GM18499 (cell line): ENCODE data around the gene ELMO1.

ENCODE experiments used
- ATAC-seq: cut with Tn5 transposase; IDR thresholded peaks from one replicate; pipeline ENCODE4 v1.9.1; 2021; ENCODE audit warnings: moderate number of reproducible peaks; ENCODE audit not compliant: insufficient read depth, unreplicated experiment

Gene ELMO1

GRCh38 chr7:36881233-36881874, 567.3 kb downstream of the ELMO1 start:
- no peak for ATAC-seq

- ATAC-seq, result no peak
These were observed 568.6 kb downstream of the ELMO1 start for GRCh38 chr7:36880108-36880507.

- no peak for ATAC-seq
These were observed 569.6 kb downstream of the ELMO1 start for GRCh38 chr7:36879021-36879420.

- ATAC-seq, result no peak
These were observed 570.4 kb downstream of the ELMO1 start for GRCh38 chr7:36878288-36878687.

DNA sequence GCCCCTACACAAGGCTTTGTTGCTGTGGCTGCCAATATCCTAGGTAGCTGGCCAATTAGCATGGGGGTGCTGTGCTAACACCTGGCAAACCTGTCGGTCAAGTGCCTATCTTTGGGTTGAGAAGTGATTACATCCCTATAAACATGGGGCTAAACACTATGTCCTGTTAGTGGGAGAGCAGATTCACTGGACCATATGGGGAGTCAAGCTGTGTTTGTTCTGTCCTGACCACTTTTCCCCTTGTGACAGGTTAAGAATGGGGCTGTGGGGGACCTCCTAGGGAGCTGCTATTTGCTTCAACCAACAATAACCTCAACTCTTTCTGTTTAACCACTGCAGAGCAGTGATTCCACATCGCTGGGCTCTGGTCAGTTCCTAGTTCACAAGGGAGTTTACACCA, 572.9 kb downstream of the ELMO1 start:
- ATAC-seq, result no peak

DNA sequence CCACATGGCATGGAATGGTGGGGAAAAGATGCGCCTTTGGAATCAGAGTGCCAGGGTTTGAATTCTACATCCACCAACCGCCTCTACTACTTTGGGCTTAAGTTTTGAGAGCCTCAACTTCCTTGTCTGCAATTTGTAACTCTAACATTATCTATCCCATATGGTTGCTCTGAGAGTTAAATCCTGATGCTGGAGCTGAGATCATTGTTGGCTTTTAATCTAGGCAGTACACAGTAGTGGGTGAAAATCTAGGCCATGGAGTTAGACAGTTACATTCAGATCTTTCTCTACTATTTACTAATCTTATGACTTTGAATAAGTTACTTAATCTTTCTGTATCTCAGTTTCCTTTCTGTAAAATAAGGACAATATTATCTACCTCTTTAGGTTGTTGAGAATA, 574.6 kb downstream of the ELMO1 start:
- ATAC-seq, result no peak

DNA sequence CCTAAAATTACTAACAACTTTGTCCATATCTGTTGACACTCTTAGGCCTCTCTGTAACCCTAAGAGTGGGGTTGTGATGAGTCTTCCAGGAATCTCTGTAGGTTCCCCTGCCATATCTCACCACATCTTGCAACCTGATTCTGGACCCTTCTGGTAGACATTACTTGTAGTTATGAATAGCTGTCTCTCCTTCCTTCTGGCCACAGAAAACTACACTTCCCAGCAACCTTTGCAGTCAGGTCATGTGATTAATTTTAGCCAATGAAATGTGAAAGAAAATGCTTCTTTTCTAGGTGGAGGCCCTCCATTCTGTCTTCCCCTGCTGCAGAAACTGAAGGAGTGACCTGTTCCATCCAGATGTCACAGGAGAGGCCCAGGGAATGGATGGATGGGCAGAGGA, 576.8 kb downstream of the ELMO1 start:
- ATAC-seq, result no peak

DNA sequence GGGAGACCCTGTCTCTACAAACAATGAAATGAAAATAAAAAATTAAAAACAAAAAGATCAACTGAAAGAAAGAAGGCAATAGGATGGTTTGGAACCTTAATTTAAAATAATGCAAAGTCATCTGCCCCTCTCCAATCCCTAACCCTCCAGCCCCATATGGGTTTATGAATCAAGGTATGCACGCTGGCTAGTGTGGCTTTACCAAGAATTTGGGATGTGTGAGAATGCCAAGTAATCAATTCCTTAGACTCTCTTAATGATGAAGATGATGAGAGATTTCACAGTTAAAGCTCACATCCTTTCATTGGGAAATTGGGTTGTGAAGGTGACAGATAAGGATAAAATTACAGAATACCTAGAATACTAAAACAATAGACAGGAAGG, 577.3 kb downstream of the ELMO1 start:
- ATAC-seq, result no peak

DNA sequence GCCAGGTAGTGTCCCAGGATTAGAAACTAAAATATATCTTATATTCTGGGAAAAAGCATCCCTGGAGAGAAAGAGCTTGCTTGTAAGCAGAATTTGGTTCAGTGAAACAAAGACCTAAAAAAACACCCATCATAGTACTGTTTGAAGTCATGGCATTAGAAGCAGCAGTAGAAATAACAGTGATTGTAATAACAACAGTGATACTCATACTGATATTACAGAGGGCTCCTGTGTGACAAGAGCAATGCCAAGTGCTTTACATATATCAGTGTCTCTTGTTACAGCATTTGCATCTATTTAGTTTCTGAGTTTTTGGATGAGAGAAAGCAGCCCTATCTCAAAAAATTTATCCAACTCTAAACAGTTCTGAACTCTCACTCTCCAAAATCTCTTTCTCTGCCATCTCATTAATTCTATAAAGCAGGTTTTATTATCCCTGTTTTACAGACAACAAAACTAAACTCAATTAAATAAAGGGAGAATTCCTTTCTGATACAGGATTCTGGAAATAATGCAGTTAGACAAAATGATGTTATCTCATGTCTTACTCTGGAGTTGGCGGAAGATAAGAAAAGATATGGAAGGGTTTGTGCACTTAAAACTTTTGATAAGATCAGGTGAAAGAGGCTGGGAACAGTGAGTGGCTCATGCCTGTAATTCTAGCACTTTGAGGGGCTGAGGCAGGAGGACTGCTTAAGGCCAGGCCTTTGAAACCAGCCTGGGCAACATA, 577.9 kb downstream of the ELMO1 start:
- no peak for ATAC-seq

DNA sequence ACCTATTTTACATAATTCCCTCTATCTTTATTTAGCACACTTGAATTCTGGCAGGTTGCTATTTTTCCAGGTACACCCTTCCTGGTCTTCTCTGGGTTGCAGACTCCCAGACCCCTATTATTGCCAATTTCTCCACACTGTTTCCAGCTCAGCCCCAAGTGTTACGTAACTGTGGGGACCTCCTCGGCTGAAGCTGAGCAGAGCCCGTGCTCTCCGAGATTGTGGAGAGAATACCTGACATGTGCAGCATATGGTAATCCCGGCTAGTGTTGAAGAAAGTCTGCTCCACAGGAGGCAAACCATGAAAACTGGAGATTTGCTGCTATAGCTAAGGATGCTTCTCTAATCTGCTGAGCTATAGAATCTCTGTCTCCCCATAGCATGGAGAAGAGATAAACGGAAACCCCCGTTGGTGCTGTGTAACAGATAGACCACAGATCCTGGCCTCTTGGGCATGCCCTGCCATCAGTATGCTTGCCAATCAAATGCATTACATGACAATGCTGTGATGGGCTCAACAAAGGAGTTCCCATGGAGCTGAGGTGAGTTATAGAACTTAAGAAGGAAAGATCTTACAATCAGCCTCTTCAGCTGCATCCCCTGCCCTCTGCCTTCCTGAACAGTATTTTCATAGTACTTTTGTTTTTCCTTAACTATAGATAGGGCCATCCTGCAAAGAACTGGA, 579.8 kb downstream of the ELMO1 start:
- no peak for ATAC-seq

- no peak for ATAC-seq
These were observed 583.6 kb downstream of the ELMO1 start for GRCh38 chr7:36865019-36865418.

- no peak for ATAC-seq
These were observed 584.6 kb downstream of the ELMO1 start for GRCh38 chr7:36863901-36864701.

DNA sequence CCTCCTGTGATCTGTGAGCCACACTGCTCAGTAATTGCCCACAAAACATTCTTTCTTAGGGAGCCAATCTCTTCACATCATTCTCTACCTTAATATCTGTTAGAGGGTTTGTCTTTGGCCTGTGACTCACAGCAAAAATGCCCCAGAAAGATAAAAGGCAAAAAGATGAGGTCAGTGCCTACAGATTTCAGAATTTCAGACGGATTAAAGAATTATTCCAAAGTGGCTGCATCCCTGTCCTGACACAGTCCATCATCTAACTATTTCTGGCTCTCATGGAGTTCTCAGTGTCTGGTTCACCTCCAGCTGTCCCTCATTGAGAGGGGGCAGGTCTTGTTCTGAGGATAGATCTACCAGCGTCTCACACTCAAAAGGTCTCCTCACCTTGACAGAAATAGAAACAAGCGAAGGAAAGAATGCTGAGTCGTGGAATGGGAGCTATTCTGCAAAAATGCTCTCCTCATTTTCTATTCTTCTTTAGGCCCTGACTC, 585.8 kb downstream of the ELMO1 start:
- no peak for ATAC-seq

GRCh38 chr7:36861656-36862055, 587.0 kb downstream of the ELMO1 start:
- ATAC-seq, result no peak

- ATAC-seq, result no peak
These were observed 588.0 kb downstream of the ELMO1 start for GRCh38 chr7:36860681-36861080.

DNA sequence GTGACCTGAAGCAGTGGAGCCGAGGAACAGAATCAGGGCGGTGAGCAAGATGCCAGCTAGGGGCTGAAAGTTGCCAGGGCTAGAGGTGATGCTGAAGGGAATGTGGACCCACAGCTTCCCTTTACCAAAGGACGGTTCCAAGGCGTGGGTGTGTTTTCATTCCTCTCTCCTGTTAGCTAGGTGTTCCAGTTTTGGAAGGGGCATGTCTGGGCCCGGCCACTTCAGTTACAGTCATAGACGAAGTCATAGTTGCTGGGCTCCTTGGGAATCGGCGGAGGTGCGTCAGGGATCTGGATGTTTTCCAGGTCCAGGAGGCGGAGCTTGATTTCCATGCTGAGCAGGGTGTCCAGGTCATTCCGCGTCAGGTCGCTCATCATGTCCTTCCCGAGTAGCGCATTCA, 593.3 kb downstream of the ELMO1 start:
- no peak for ATAC-seq

- no peak for ATAC-seq
These were observed 594.0 kb downstream of the ELMO1 start for GRCh38 chr7:36854652-36855051.

- ATAC-seq, result no peak
These were observed 595.7 kb downstream of the ELMO1 start for GRCh38 chr7:36852931-36853330.

- no peak for ATAC-seq
These were observed 596.6 kb downstream of the ELMO1 start for GRCh38 chr7:36852017-36852416.

GRCh38 chr7:36851382-36851781, 597.3 kb downstream of the ELMO1 start:
- no peak for ATAC-seq

GRCh38 chr7:36847946-36848345, 600.7 kb downstream of the ELMO1 start:
- no peak for ATAC-seq
